Activated CD4-positive, alpha-beta T cell treated with anti-CD3 and anti-CD28 coated beads, Interleukin-2, amount 50 U/mL, for 1 hour (primary cell): ENCODE data around the gene SLC22A16.
"Not testable (repeated sequence)": the region's sequence is repeated elsewhere in the genome, so short reads cannot be mapped to it uniquely, and the experiment has no call there.

Source experiments
- DNase-seq: peaks from one replicate; pipeline ENCODE4 v3.0.0-alpha.2; 2020

The SLC22A16 gene

DNA sequence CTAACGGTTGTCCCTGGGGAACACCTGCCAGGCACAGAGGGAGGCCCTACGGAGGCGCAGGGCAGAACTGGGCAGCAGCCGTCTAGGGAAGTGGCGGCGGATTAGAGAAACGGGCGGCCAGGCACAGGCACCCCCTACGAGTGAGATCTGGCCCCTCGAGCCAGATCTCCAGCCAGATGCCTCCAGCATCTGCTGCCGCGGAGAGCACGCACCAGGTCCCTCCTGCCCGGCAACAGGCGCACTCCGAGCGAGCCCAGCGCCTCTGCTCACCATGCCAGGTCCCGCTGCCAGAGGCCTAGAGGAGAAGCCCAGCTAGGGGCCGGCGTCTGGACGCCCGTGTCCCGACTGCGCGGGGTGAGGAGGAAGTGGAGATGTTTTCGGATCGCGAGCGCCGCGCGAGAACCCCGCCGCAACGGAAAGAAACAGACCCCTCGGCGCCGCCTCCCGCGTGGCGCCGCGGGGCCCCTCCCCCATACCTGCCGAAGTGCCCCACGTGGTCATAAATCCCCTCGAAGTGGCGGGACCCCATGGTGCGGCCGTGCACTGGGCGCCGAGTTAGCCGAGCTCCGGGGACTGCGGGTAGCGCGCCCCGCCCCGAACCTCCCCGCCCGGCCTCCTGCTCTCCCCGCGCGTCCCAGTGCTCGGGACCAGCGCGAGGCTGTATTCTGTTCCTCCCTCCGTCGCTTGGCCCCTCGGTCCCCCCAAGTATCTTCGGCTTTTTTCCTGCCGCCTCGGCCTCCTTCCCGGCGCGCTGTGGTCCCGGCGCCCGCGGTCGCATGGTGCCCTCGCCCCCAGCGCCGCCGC, at the start of gene SLC22A16:
Gene SLC22A16 (minus strand): TSS at position 568 of the 804 bp plus-strand sequence. CDS start 39 bp downstream, at position 529.
- DNase-seq: no peak

DNA sequence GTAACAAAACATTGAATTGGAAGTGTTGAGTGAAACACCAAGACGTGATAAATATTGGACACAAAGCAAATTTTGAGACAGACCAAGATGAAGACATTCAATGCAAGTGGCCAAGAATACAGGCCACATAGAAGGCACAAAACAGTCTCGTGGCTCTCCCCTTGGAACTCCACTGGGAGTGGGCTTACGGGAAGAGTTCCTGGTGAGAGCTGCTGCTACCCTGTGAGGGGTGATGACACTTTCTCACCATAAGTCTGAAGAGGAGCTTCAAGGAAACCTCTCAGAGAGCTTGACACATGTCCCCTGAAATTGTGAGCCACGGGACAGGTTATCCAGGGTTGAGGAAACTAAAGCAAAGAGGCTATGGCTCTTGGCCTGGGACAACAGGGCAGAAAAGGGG, 48.6 kb upstream of the SLC22A16 start:
- no peak for DNase-seq

GRCh38 chr6:110524305-110524704, 47.9 kb upstream of the SLC22A16 start:
- no peak for DNase-seq

DNA sequence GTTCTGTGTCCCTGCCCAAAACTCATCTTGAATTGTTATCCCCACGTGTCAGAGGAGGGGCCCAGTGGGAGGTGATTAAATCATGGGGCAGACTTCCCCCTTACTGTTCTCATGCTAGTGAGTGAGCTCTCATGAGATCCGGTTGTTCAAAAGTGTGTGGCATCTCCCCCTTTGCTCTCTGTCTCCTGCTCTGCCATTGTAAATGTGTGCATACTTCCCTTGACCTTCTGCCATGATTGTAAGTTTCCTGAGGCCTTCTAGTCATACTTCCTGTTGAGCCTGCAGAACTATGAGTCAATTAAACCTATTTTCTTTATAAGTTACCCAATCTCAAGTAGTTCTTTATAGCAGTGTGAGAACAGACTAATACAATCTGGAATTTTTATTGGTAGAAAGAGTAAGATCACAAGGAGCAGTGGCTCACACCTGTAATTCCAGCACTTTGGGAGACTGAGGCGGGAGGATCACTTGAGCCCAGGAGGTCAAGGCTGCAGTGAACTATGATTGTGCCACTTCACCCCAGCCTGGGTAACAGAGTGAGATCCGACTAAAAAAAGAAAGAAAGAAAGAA, 47.1 kb upstream of the SLC22A16 start:
- no peak for DNase-seq

GRCh38 chr6:110522427-110522826, 46.0 kb upstream of the SLC22A16 start:
- no peak for DNase-seq

- no peak for DNase-seq
Observed at GRCh38 chr6:110520992-110521543, 44.7 kb upstream of the SLC22A16 start.

DNA sequence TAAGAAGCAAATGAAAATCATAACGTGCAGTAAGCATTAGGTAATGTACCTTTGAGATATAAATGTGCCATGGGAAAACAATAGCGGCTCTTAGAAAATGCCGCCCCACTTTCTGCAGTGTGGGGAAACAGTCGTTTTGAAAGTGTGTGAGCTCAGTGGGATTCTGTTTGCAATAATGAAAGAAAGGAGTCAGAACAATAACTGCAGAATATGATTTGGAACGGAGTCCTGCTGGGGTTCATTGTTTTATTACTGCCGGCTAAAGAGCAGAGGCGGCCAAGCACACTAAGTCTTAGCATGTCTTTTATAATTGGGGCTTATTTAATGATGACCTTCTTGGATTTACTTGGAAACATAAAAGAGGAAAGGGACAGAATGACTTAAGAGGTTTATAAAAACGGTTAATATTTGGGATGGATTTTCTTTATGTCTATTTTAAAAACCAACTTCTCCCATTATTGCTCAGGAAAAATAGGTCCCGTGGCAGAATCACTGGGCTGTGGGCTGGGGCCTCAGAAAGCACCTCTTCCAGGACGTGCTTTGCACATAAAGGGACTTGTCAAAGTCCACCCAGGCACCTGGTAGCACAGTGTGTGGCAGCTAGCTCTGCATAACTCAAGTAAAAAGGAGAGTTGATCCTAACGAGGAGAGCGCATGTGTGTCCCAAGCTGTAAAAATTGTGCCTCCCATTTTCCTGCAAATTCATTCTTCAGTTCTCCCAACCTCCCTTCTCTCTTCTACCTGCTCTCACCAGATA, 44.0 kb upstream of the SLC22A16 start:
- no peak for DNase-seq

DNA sequence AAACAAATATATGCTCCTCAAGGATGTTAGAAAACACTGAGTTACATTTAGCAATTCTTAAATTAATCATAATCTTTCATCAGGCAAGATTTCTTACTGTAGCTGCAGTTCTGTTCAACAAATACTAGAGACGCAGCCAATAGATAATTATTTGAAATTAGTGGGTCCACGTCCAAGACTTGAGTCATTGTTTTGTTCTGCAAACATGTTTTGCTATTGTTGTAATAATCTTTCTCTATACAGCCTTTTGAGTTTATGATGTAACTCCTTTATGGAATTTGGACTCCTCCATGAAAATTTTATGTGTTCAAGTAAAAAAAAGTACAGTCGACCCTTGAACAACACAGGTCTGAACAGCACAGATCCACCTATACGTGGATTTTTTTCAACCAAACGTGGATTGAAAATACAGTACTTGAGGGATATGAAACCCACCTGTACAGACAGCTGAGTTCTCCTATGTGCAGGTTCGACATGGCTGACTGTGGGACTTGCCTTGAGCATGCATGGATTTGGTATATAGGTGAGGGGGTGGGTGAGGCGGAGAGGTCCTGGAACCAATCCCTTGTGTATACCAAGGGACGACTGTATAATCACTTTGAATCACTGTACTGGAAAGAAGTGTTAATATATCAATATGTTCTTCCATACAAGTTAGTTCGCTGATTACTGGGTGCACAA, 41.3 kb upstream of the SLC22A16 start:
- no peak for DNase-seq

DNA sequence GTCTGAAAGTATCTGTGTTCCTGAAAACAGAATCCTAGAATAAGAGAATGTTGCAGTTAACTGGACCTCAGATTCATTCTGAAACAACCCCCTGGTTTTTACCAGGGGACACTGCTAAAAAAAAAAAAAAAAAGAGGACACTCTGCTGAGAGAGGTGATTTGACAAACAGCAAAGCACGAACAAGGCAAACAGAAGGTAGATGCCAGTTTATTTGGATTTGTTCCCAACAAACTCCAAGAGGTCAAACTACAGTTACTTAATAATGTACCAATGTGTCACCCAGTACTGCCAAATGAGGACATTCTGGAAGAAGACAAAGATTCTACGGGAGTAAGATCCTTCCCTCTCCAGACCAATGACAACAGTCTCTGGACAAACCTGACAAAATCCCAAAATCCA, 40.6 kb upstream of the SLC22A16 start:
- DNase-seq: no peak

- DNase-seq: no peak
Observed at GRCh38 chr6:110514818-110515217, 38.4 kb upstream of the SLC22A16 start.

GRCh38 chr6:110512991-110513390, 36.6 kb upstream of the SLC22A16 start:
- no peak for DNase-seq

- not testable (repeated sequence) for DNase-seq
Observed at GRCh38 chr6:110512549-110512948, 36.1 kb upstream of the SLC22A16 start.

- DNase-seq: no peak
Observed at GRCh38 chr6:110511401-110511800, 35.0 kb upstream of the SLC22A16 start.

GRCh38 chr6:110509617-110510241, 33.3 kb upstream of the SLC22A16 start:
- no peak for DNase-seq

GRCh38 chr6:110504891-110505290, 28.5 kb upstream of the SLC22A16 start:
- not testable (repeated sequence) for DNase-seq

GRCh38 chr6:110495949-110496348, 19.5 kb upstream of the SLC22A16 start:
- no peak for DNase-seq

DNA sequence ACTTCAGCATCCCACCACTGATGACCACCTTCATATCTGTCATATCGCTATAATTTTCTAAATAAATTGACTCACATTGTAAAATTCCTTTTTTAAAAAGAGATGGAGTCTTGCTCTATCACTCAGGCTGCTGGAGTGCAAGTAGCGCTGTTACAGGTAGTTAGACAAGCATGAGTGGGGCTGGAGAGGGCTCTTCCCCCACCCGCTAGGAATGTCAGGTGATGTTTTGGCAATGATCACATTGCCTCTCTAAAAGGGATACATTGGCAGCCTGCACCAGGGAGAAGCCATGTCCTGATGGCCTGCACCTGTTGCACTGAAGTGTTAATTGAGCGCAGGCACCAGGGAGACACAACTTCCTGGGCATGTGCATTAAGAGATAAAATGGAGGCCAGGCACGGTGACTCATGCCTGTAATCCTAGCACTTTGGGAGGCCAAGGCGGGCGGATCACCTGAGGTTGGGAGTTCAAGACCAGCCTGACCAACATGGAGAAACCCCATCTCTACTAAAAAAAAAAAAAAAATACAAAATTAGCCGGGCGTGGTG, 16.9 kb upstream of the SLC22A16 start:
- no peak for DNase-seq

GRCh38 chr6:110492584-110492983, 16.2 kb upstream of the SLC22A16 start:
- DNase-seq: no peak

DNA sequence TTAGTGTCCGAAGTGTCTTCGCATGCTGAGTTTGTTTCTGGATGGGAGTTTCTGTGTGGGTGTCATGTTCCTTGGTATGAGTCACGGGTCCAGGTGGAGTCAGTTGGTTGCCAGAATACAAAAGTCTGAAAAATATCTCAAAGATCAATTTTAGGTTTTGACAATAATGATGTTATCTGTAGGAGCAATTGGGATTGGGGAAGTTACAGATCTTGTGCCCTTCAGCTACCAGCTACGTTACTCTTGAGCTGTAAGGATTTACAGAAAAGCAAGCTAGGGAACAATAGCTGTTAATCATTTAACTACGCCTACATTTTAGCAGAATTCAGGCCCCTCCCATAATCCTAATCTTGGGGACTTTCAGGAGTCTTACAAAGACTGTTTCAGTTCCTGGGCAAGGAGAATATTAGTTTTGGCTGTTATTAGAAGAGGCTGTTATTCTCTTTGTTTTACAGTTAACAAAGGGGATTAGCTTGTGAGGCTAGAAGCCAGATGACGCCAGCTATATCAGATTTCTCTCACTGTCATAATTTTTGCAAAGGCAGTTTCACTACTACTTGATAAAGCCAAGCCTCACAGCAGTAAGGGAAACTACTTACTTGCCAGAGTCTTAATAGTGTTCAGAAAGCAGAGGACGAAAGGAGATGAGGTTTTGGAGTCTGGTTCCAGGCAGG, 15.4 kb upstream of the SLC22A16 start:
- no peak for DNase-seq

GRCh38 chr6:110491299-110491643, 14.9 kb upstream of the SLC22A16 start:
- no peak for DNase-seq

DNA sequence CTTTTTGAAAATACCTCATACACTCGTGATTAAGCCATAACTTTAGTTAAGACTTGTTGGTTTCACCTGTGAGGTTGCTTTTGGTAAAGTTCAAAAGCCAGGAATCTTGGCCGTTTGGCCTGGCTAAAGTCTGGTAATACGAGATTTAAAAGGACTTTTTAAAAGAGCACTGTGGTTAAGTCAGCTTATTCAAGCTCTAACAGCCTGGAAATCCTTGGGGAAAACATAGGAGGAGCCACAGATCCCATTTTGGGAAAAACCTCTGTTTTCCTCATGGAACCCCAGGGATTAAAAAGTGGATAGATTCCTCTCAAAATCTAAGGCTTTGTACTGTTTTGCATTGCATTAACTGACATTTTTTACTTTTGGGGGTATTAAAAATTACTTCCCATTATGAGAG, 13.7 kb upstream of the SLC22A16 start:
- DNase-seq: no peak
